HG03280 (cell line): ENCODE measurements around the gene ORAI1.

Experiments used
- ATAC-seq: cut with Tn5 transposase; IDR thresholded peaks from one replicate; pipeline ENCODE4 v1.9.1; 2021; ENCODE audit warnings: mild to moderate bottlenecking, moderate library complexity; ENCODE audit not compliant: unreplicated experiment

ORAI1 gene

GRCh38 chr12:121689430-121689829 lies 63.1 kb downstream of the ORAI1 start:
- ATAC-seq = no peak
